Hepatocyte (in vitro differentiated cells): Measurements from ENCODE around the gene LRRC71. TPM values are rescaled to one million over a fixed set of nuclear protein-coding genes. Genes with fewer than 3 reads are reported as not detected.

Experiments
- DNase-seq: peaks from one replicate; pipeline ENCODE4 v3.0.0-alpha.2; 2016; ENCODE audit warnings: low spot score
- H2AFZ ChIP-seq: fragments of 200-600 bp; sonication (generic); 2 replicates; pipeline ENCODE4 v1.6.0; 2016; ENCODE audit warnings: antibody characterized with exemption, mild to moderate bottlenecking
- H3K27ac ChIP-seq: fragments of 200-600 bp; sonication (generic); 2 replicates; pipeline ENCODE4 v1.5.1; 2016; ENCODE audit warnings: mild to moderate bottlenecking
- H3K27me3 ChIP-seq: fragments of 200-600 bp; sonication (generic); 2 replicates; pipeline ENCODE4 v1.6.1; 2016
- H3K36me3 ChIP-seq: fragments of 200-600 bp; sonication (generic); replicated peaks from 2 replicates; pipeline ENCODE4 v1.5.1; 2016; ENCODE audit warnings: low read depth; ENCODE audit not compliant: insufficient read depth
- H3K4me1 ChIP-seq: fragments of 200-600 bp; sonication (generic); 2 replicates; pipeline ENCODE4 v1.5.1; 2016; ENCODE audit warnings: mild to moderate bottlenecking, moderate library complexity; ENCODE audit not compliant: insufficient read depth
- H3K4me2 ChIP-seq: fragments of 200-600 bp; sonication (generic); 2 replicates; pipeline ENCODE4 v1.6.0; 2016
- H3K4me3 ChIP-seq: fragments of 200-600 bp; sonication (generic); 2 replicates; pipeline ENCODE4 v1.5.1; 2016; ENCODE audit warnings: mild to moderate bottlenecking
- H3K79me2 ChIP-seq: fragments of 200-600 bp; sonication (generic); 2 replicates; pipeline ENCODE4 v1.6.0; 2017; ENCODE audit warnings: mild to moderate bottlenecking
- H3K9me2 ChIP-seq: fragments of 200-600 bp; sonication (generic); replicated peaks from 2 replicates; pipeline ENCODE4 v1.6.0; 2017; ENCODE audit warnings: mild to moderate bottlenecking; ENCODE audit not compliant: insufficient read depth
- H3K9me3 ChIP-seq: fragments of 200-600 bp; sonication (generic); 2 replicates; pipeline ENCODE4 v1.5.1; 2016; ENCODE audit warnings: low read depth, mild to moderate bottlenecking
- H4K20me1 ChIP-seq: fragments of 200-600 bp; sonication (generic); 2 replicates; pipeline ENCODE4 v1.6.0; 2016; ENCODE audit warnings: mild to moderate bottlenecking; ENCODE audit not compliant: insufficient read depth, poor library complexity, severe bottlenecking
- CTCF ChIP-seq: fragments of 200-600 bp; sonication (generic); IDR thresholded peaks from 2 replicates; pipeline ENCODE4 v1.5.1; 2016; ENCODE audit warnings: antibody characterized with exemption, mild to moderate bottlenecking; ENCODE audit not compliant: poor library complexity
- EZH2 ChIP-seq: fragments of 200-600 bp; sonication (generic); IDR thresholded peaks from 2 replicates; pipeline ENCODE4 v1.6.1; 2016; ENCODE audit warnings: antibody characterized with exemption, mild to moderate bottlenecking, borderline replicate concordance
- EZH2phosphoT487 ChIP-seq: fragments of 200-600 bp; sonication (generic); IDR thresholded peaks from one replicate; pipeline ENCODE4 v1.6.1; 2018; ENCODE audit warnings: antibody characterized with exemption, mild to moderate bottlenecking, low read depth, moderate library complexity; ENCODE audit not compliant: unreplicated experiment, severe bottlenecking
- WGBS: methylation state at CpG from one replicate; pipeline ENCODE4 v1.1.6; 2016; ENCODE audit warnings: low lambda C conversion rate; ENCODE audit errors: missing lambda C conversion rate; 5-methylcytosine and 5-hydroxymethylcytosine counted together
- polyA plus RNA-seq: library from polyadenylated mRNA; unstranded; fragments of >200 nt; fragmentation: Nextera tagmentation; extraction: Ambion mirVana; gene quantifications from 2 replicates; pipeline ENCODE4 v1.2.1, GENCODE V29; 2016
- total RNA-seq: library from RNA; depleted of rRNA; stranded (reverse); fragments of >200 nt; gene quantifications from 2 replicates; pipeline ENCODE4 v1.2.3, GENCODE V29; 2014

The LRRC71 gene
- total and polyA plus RNA-seq, 2 experiments from 2014 or later = not detected

GRCh38 chr1:156877433-156878170 is 42.8 kb upstream of the LRRC71 start:
- no peaks in the 10 kb centered on the region for H3K9me3 ChIP-seq
- H4K20me1 ChIP-seq = no peaks in the 10 kb centered on the region
- H3K27me3 ChIP-seq = peaks cover 27% of the 10 kb centered on the region
- WGBS = 82% methylated on average over 5 of the region's 5 CpGs
- no peak overlapping the region for H2AFZ ChIP-seq
- no peak for TF ChIP-seq EZH2phosphoT487
- no peak for TF ChIP-seq EZH2
- no peak for TF ChIP-seq CTCF
- H3K79me2 ChIP-seq = no peaks in the 10 kb centered on the region
- DNase-seq = no peak
- no peak overlapping the region for H3K27ac ChIP-seq
- no peak overlapping the region for H3K4me3 ChIP-seq
- H3K4me2 ChIP-seq = no peak overlapping the region
- no peaks in the 10 kb centered on the region for H3K36me3 ChIP-seq
- H3K9me2 ChIP-seq = no peaks in the 10 kb centered on the region
- H3K4me1 ChIP-seq = no peaks in the 10 kb centered on the region

- Histone ChIP-seq H2AFZ (no peak overlapping the region), H3K4me1 (no peaks in the 10 kb centered on the region), H3K36me3 (no peaks in the 10 kb centered on the region), H4K20me1 (no peaks in the 10 kb centered on the region), H3K27me3 (peaks cover 36% of the 10 kb centered on the region), H3K4me3 (no peak overlapping the region), H3K9me3 (no peaks in the 10 kb centered on the region), H3K4me2 (no peak overlapping the region), H3K27ac (no peak overlapping the region), H3K79me2 (no peaks in the 10 kb centered on the region), H3K9me2 (no peaks in the 10 kb centered on the region)
- WGBS = 91% methylated on average over 21 of the region's 21 CpGs
- TF ChIP-seq EZH2phosphoT487 (no peak), EZH2 (no peak), CTCF (no peak)
- DNase-seq = no peak
These were observed 40.6 kb upstream of the LRRC71 start for GRCh38 chr1:156879876-156880275.

- H4K20me1 ChIP-seq = no peaks in the 10 kb centered on the region
These were observed 40.0 kb upstream of the LRRC71 start for GRCh38 chr1:156880473-156880872.

More at GRCh38 chr1:156880473-156880872, 40.0 kb upstream of the LRRC71 start:
- DNase-seq = no peak
- Histone ChIP-seq H3K9me2 (no peaks in the 10 kb centered on the region), H3K36me3 (no peaks in the 10 kb centered on the region), H2AFZ (no peak overlapping the region), H3K27ac (no peak overlapping the region), H3K9me3 (no peaks in the 10 kb centered on the region), H3K4me3 (no peak overlapping the region), H3K79me2 (no peaks in the 10 kb centered on the region), H3K4me1 (no peaks in the 10 kb centered on the region), H3K4me2 (no peak overlapping the region), H3K27me3 (peaks cover 39% of the 10 kb centered on the region)
- no peak for TF ChIP-seq EZH2phosphoT487
- no peak for TF ChIP-seq CTCF
- no peak for TF ChIP-seq EZH2
- 82% methylated on average over 5 of the region's 5 CpGs for WGBS
